SH-SY5Y (cell line): ENCODE data around the gene ARHGAP33.

ENCODE experiments used
- GATA2 ChIP-seq: IDR thresholded peaks from 2 replicates; pipeline ENCODE4 v1.6.1; 2011; ENCODE audit warnings: mild to moderate bottlenecking, low read depth, low read length
- GATA3 ChIP-seq: IDR thresholded peaks from 2 replicates; pipeline ENCODE4 v1.6.1; 2011; ENCODE audit warnings: low read depth, mild to moderate bottlenecking, low read length, moderate library complexity

Gene ARHGAP33

DNA sequence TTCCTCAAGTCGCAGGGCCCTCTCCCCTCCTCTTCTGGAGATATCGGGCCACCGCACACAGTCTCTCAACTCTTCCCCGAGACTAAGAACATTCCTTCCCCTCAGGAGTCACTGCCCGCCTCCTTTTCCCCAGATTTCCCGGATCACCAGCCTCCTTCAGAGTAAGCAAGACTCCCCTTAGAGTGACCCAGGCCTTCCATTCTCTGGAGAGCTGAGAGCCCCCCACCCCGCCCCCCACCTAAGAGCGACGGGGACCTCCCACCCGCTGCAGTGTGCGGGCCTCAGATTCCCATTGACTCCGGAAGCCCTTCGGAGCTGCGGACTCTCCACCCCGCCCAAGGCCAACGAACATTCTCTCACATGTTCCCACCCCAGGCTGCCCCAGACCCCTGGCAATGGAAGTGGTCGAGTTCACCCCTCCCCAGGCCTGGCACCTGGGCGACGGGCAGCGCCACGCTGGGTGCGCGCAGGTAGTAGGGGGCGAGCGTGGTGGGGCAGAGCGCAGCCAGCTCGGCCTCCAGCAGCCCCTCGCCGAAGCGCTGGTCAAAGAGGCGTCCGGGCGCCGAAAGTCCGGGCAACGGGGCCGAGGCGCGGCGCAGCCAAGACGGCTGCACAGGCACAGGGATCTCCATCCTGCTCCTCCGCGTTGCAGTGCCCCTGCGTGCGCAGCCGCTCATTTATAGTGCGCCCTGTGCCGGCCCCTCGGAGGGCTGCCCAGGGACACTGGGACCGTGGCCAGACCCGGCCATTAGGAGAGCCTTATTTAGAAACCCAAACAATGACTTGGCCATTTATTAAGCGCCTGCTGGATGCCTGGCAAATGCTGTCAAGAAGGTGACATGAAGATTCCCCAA is 18.8 kb upstream of the ARHGAP33 start, which contains the start of gene HSPB6:
HSPB6 (minus strand) TSS at position 653 of the 854 bp plus-strand sequence; CDS start at position 632, 21 bp downstream.
- TF ChIP-seq GATA2 (no peak), GATA3 (no peak)

DNA sequence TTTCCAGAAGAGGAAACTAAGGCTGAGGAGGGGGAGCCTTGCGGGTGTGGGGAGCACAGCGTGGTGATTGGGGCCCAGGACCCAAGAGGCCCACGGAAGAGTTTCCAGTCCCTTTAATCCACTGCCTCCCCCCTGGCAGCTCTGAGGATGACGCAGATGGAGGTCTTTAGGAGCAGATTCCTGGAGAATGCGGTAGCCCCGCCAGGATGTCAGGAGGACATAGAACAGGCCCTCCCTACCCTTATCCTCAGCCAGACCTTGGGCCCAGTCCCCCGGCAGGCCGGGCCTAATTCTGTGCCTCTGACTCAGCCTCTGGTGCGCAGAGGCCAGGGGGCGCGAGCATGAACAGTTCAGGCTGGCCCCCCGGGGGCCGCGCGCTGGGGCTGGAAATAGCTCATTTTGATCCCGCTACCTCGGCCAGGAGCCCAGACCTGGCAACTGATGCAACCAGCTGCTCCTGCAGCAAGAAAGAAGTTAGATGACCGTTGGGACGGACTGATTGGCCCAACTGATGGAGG is 18.1 kb upstream of the ARHGAP33 start:
- TF ChIP-seq GATA3 (no peak), GATA2 (no peak)

DNA sequence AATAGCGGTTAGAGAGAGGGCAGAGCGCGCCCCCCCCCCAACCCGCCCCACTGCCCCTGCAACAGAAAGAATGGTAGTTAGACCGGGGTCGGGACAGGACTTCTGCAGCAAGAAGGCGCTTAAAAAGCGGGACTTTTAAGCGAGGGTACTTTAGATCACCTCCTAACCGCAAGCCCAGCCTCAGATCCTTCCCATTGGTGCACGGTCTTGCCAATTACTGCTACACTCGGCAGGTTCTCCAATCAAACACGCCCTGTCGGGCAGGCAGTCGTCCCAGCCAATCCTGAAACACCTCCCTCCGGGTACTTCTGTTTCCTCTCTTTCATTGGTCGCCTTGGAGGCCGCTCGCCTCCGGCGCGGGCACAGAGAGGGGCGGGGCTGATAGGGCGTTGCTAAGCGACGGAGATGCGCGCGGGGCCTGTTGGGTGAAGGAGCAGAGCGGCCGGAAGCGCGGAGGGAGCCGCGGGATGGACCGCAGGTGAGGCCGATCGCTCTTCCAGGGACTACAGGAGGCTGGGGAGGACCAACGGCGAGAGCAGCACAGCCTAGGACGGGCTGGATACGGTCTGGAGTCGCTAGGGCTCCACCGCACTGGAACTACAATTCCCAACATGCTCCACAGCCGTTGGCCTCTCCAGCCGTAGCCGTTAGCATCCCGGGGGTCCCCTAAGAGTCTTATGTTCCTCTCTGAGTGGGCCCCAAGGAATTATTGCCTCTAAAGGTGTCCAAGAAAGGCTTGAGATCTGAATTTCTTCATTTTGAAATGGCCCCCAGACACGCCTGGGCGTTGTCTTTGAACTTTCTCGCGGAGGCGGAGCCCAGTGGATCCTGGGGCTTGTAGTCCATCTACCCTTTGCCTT is 17.4 kb upstream of the ARHGAP33 start, which contains the start of gene PROSER3:
PROSER3 (plus strand) TSS at position 428 of the 860 bp plus-strand sequence; CDS start at position 468, 40 bp downstream.
- TF ChIP-seq GATA2, result no peak
- no peak for TF ChIP-seq GATA3

DNA sequence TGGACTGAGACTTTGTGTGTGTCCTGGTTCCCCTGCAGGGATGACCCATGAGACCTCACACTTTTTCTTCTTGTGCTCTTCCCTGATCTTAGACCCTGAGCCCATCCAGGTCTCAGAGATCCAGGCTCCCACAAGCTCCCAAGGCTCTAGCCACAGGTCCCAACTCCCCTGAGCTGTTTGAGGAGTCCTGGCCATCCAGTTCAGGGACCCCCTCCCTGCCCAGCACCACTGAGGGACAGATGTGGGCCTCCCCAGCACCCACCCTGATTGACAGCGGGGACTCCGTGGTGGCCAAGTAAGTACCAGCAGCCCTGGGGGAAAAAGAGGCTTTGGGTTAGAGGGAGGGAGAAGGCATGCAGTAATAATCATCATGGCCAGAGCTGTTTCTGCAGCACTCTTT is 15.7 kb upstream of the ARHGAP33 start:
- no peak for TF ChIP-seq GATA3
- no peak for TF ChIP-seq GATA2

DNA sequence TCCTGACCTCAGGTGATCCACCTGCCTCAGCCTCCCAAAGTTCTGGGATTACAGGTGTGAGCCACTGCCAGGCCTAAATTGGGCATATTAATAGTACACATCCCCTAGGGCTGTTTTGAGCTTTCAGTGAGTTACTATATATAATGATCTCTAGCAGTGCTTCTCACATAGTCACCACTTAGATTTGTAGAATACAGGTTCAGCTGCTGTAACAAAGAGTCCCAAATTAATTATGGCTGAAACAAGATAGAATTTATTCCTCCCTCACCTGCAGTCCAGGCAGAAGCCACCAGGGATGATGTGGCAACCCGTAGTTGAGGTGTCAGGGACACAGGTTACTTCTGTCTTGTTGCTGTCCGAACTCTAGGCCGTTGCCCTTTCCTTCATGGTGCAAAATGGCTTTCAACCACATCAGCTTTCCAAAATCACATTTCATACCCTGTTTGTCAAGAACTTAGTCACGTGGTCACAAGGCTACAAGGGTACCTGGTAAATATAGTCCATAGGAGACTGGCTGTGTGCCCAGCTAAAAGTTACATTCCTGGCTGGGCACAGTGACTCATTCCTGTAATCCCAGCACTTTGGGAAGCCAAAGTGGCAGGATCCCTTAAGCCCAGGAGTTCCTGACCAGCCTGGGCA is 14.5 kb upstream of the ARHGAP33 start:
- TF ChIP-seq GATA2 (no peak), GATA3 (no peak)

DNA sequence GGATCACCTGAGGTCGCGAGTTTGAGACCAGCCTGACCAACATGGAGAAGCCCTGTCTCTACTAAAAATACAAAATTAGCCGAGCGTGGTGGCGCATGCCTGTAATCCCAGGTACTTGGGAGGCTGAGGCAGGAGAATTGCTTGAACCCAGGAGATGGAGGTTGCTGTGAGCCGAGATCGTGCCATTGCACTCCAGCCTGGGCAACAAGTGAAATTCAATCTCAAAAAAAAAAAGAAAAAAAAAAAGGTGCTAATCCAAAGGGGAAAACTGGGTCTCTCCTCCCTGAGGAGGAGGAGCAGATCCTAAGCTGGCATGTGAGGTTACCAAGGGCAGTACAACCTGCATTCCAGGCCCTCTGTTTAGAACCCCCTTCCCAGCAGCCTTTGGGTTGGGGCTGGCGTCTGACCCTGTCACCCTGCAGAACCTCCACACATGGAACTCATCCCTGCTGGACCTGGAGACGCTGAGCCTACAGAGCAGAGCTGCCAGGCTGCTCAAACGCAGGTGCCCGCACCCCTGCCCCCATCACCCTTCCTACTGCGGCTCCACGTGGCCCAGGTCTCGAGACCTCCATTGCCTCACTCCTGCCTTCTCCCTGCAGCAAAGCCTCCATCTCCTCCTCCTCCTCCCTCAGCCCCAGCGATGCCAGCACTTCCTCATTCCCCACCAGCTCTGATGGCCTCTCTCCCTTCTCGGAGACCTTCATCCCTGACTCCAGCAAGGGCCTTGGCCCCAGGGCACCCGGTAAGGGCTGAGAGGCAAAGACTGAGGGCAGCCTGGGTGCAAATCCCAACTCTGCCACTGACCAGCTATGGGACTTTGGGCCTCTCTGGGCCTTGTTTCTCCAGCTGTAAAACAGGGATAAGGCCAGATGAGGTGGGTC is 10.7 kb upstream of the ARHGAP33 start:
- TF ChIP-seq GATA2 (no peak), GATA3 (no peak)

DNA sequence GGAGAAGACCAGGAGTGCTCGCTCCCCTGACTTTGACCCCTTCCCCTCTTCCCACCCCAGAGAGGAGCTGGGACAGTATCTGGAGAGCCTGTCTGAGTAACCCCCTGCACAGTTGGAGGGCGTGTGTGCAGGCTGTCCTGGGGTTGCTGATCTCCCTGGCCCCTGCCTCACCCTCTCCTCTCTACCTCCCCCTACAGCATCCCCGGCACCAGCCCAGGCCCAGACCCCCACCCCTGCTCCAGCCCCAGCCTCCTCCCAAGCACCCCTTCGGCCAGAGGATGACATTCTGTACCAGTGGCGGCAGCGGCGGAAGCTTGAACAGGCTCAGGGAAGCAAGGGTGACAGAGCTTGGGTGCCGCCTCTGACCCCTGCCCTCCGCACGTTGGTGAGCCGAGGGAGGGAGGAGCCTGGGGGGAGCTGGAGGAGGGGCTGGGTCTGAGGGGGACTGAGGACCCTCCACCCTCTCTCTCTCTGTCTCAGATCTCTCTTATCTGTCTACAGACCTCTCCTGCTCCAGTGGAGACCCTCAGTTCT is 8.7 kb upstream of the ARHGAP33 start:
- TF ChIP-seq GATA2 (no peak), GATA3 (no peak)

DNA sequence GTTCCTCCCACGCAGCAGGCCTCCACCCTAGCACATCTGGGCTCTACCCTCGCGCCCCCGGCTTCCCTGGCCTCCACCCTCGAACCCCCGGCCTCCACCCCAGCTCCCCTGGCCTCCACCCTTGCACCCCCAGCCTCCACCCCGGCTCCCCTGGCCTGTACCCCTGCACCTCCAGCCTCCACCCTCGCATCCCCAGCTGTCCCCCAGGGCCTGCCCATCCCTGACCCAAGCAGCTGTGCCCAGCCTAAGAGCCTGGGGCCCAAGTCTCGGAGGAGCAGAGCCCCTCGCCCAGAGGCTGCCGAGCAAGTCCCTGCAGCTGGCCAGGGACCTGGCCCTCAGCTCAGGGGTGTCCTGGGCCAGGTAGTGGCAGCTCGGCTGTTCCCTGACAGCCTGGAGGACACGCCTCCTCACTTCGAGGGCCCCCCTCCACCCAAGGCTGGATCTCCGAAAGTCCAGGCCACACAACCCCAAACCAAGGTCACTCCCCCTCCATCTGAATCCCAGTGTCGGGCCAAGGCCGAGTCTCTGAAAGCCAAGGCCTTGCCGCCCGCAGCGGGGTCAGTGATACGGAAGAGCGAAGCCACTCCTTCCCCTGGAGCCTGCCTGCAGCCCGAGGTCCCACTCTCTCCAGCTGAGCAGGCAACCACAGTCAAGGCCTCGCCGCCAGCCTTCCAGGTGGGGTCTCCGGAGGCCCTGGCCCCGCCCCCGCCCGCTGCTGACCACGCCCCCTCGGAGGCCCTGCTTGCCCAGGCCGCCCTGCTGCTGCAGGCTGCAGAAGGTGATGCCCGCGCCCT is 7.9 kb upstream of the ARHGAP33 start:
- no peak for TF ChIP-seq GATA2
- TF ChIP-seq GATA3, result no peak

DNA sequence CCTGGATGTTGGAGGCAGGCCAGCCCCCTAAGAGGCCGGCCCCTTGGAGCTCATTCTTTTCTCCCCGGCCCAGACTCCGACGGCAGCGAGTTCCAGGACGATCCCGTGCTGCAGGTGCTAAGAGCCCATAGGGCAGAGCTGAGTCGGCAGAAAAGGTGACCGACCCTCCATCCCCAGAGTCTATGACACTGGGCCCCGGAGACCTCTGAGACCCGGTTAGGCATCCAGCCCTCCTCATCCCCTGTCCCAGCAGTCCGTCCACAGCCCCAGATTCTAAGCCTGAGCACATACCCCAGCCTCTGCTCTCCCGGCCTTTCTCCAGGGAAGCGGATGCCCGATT is 7.3 kb upstream of the ARHGAP33 start:
- TF ChIP-seq GATA3, result no peak
- no peak for TF ChIP-seq GATA2

DNA sequence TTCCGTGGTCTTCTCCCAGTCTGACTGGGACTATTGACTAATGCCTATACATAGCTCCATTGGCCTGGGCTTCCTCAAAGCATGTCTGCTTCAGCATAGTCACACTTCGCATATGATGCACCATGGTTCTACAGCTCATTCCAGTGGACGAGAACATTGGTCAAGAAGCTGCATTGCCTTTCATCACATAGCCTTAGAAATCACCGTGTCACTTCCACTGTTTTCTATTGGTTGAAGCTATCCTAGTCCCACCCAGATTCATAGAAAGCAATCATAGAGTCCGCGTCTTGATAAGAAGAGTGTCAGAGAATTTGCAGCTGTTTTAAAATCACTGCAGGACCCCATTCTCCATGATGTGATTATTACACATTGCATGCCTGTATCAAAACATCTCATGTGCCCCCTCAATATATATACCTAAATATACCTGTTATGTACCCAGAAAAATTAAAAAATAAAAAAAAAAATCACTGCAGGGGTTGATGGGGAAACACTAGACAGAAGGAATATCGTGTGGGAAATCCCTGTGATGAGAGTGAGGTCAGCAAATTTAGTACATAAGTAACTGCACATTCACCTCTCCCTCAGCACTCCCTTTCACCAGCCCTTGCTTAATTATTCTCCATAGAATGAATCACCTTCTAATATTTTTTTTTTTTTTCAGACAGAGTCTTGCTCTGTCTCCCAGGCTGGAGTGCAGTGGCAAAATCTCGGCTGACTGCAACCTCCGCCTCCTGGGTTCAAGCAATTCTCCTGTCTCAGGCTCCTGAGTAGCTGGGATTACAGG is 2.2 kb upstream of the ARHGAP33 start:
- no peak for TF ChIP-seq GATA3
- TF ChIP-seq GATA2, result no peak

DNA sequence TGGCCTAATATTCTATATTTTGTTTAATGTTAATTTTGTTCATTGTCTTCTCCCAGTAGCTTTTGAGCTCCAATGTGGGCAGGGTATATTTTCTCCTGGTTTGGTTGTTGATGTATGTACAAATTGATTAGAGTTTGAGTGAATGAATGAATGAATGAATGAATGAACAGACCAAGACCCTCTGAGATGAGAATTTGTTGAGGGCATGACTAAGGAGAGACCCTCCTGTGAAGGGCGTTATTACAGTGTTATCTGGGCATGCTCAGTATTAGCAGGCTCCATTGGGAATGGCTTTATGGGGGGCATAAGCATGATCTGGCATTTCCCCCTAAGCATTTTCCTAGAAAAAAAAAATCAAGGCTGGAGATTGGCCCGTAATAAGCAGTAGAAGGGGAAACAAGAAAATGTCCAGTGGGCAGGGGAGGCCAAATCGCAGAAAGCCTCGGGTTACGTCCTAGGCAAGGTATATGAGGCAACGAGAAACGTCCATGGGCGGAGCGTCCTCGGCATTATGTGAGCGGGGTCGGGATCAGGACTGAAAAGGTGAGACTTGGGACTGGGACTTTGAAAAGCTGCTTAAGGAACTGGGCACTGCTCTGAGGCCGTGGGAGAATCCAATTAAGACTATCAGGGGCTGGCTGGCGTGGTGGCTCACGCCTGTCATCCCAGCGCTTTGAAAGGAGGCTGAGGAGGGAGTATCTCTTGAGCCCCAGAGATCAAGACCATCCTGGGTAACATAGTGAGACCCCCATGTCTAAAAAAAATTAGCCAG is 904 bp upstream of the ARHGAP33 start:
- no peak for TF ChIP-seq GATA3
- TF ChIP-seq GATA2, result no peak

DNA sequence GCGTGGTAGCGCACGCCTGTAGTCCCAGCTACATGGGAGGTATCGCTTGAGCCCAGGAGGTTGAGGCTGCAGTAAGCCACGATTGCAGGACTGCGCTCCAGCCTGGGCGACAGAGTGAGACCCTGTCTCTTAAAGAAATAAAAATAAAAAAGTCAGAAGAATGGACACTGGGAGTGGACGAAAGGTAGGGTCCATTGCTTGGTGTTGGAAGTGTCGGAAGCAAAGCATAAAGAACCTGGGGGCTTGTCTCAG is 392 bp upstream of the ARHGAP33 start:
- no peak for TF ChIP-seq GATA3
- TF ChIP-seq GATA2, result no peak
